Breast epithelium (tissue), 3 donors: ENCODE measurements around the gene C5AR1.

Source experiments
- POLR2A ChIP-seq: fragments of 450-650 bp; IDR thresholded peaks from one replicate; pipeline ENCODE4 v1.6.1; 2016; ENCODE audit warnings: antibody characterized with exemption, mild to moderate bottlenecking, moderate library complexity
- TF ChIP-seq, protein P1 (sequence below), 3 donors: fragments of 450-650 bp; IDR thresholded peaks; one replicate each; pipeline ENCODE4 v1.5.1; 2016 to 2017; ENCODE audit warnings: antibody characterized with exemption in 3 of 3, mild to moderate bottlenecking in 3 of 3, moderate library complexity in 3 of 3

DNA sequence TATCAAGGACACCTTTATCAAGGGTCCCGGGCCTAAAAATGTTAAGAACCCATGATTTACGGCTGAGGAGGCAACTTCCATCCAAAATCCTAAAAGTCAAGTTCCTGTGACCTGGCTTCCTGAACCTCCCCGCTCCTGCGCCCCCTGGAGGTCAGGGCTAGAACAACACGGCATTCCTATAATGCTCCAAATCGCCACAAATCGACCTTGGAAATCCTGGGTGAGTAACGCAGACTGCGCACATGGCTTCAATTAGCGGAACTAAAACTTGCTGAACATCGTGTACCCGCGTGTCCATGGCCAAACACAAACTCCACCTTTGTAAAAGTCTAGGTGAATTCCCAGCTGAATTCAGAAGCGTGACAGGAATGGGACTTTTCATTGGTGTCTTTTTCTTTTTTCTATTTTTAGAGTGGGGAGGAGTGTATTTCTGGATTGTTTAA, 4.3 kb upstream of the C5AR1 start:
- TF ChIP-seq, protein P1, sequence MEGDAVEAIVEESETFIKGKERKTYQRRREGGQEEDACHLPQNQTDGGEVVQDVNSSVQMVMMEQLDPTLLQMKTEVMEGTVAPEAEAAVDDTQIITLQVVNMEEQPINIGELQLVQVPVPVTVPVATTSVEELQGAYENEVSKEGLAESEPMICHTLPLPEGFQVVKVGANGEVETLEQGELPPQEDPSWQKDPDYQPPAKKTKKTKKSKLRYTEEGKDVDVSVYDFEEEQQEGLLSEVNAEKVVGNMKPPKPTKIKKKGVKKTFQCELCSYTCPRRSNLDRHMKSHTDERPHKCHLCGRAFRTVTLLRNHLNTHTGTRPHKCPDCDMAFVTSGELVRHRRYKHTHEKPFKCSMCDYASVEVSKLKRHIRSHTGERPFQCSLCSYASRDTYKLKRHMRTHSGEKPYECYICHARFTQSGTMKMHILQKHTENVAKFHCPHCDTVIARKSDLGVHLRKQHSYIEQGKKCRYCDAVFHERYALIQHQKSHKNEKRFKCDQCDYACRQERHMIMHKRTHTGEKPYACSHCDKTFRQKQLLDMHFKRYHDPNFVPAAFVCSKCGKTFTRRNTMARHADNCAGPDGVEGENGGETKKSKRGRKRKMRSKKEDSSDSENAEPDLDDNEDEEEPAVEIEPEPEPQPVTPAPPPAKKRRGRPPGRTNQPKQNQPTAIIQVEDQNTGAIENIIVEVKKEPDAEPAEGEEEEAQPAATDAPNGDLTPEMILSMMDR (IDR thresholded peaks at IDR 0.05) = peak; percentile 81 to 95 (median 92)
- TF ChIP-seq POLR2A = no peak
